SK-N-MC (cell line): ENCODE measurements around the gene DUOX2.

Source experiments
- EZH2 ChIP-seq: fragments of 200-600 bp; sonication (generic); IDR thresholded peaks from one replicate; pipeline ENCODE4 v1.6.1; 2017; ENCODE audit warnings: antibody characterized with exemption
- POLR2AphosphoS5 ChIP-seq: IDR thresholded peaks from 2 replicates; pipeline ENCODE4 v1.6.1; 2012; ENCODE audit warnings: mild to moderate bottlenecking, low read depth, low read length, borderline replicate concordance

DNA sequence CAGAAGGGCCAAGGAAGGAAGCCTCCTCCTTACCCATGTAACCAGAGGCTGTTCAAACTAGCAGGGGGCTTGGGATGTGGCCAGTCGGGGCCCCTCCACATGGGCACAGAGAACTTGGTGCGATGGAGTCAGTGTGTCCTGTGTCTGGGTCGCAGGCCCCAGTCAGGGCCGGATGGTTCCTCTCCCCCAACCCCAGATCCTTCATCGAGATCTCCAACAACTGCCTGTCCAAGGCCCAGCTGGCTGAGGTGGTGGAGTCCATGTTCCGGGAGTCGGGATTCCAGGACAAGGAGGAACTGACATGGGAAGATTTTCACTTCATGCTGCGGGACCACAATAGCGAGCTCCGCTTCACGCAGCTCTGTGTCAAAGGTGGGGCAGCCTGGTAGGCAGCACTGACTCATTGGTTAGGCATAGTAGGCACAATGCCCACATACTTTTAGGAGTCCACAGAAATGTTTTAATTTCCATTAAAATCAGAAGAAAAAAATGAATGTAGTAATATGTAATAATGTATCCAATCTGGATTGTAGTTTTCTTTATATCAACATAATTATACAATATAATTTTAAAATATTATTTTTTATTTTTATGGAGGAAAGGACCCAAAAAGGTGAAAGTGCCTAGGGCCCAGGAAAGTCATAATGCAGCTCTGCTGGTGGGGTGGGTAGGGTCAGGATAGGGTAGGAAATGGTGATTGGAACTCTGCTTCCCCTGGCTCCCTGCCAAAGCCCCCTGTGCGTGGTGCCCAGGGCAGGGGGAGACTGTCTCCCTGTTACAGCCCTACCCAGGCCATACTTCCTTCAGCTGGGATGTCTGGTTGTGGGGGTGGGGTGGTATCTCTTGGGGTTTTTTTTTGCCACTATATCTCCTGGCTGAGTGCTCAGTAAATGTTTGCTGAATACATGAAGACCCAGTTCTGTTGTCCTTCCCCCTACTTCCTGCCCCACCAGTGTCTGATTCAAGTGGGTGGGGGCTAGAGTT, 34.4 kb upstream of the DUOX2 start:
- TF ChIP-seq EZH2, result no peak
- no peak for TF ChIP-seq POLR2AphosphoS5
